H1 (cell line): ENCODE data around the gene CRABP2. TPM values are rescaled to one million over a fixed set of nuclear protein-coding genes. Genes with fewer than 3 reads are reported as not detected.

Experiments used
- CTCF ChIA-PET: fragments of 300-600 bp; sonication (Branson Sonifier 250); formaldehyde crosslinking; loops from one replicate; lab custom pipeline; 2021; ENCODE audit not compliant: partially characterized antibody; lab: Charles Lee
- POLR2A ChIA-PET: fragments of 300-600 bp; sonication (Branson Sonifier 250); formaldehyde crosslinking; loops from one replicate; lab custom pipeline; 2021; ENCODE audit warnings: inconsistent platforms; ENCODE audit not compliant: partially characterized antibody; lab: Charles Lee
- DNase-seq, 2 experiments: peaks; one replicate each; pipeline versions ENCODE4 v3.0.0 to v3.0.0-alpha.2; 2010 to 2022; ENCODE audit warnings: low spot score in 2 of 2, low read depth in 1 of 2, mixed read lengths in 1 of 2
- FAIRE-seq: peaks from 2 replicates; lab custom pipeline; 2011; peaks lifted over from hg19 to GRCh38; lab: Jason Lieb, UNC
- H2AFZ ChIP-seq: 2 replicates; pipeline ENCODE4 v1.8.1; 2012; ENCODE audit warnings: low read length, inconsistent platforms
- H2AK5ac ChIP-seq: 2 replicates; pipeline ENCODE4 v1.6.1; 2013; ENCODE audit warnings: low read depth, low read length
- H2BK120ac ChIP-seq: replicated peaks from 2 replicates; pipeline ENCODE3; 2013; ENCODE audit warnings: low read depth, low read length, inconsistent platforms
- H2BK12ac ChIP-seq: 2 replicates; pipeline ENCODE4 v1.6.1; 2013; ENCODE audit warnings: low read depth, low read length
- H2BK15ac ChIP-seq: 2 replicates; pipeline ENCODE4 v1.6.1; 2013; ENCODE audit warnings: low read length
- H2BK20ac ChIP-seq: 2 replicates; pipeline ENCODE4 v1.6.1; 2013; ENCODE audit warnings: low read length
- H2BK5ac ChIP-seq: 2 replicates; pipeline ENCODE4 v1.6.1; 2013; ENCODE audit warnings: low read depth, low read length
- H3K14ac ChIP-seq: 2 replicates; pipeline ENCODE4 v1.6.1; 2013; ENCODE audit warnings: inconsistent platforms; ENCODE audit not compliant: insufficient read length
- H3K18ac ChIP-seq: 2 replicates; pipeline ENCODE4 v1.6.1; 2013; ENCODE audit warnings: low read length; ENCODE audit errors: extremely low read depth
- H3K23ac ChIP-seq: 2 replicates; pipeline ENCODE4 v1.6.1; 2013; ENCODE audit warnings: inconsistent platforms; ENCODE audit not compliant: insufficient read length
- H3K23me2 ChIP-seq: 2 replicates; pipeline ENCODE4 v1.6.1; 2013; ENCODE audit warnings: low read depth, low read length
- H3K27ac ChIP-seq: 2 replicates; pipeline ENCODE4 v1.6.1; 2011; ENCODE audit warnings: low read depth, low read length, inconsistent platforms
- H3K27me3 ChIP-seq, 4 experiments: replicated peaks in 1 of 4; 1 replicate in 1 of 4; 2 replicates in 3 of 4; pipeline versions ENCODE4 v1.6.1 to v1.8.1; 2011 to 2013; ENCODE audit warnings: low read length in 3 of 4, mild to moderate bottlenecking in 3 of 4, inconsistent platforms in 2 of 4, mixed read lengths in 2 of 4, moderate library complexity in 1 of 4; ENCODE audit not compliant: control insufficient read depth in 3 of 4, insufficient read depth in 3 of 4; ENCODE audit errors: extremely low read depth in 1 of 4
- H3K36me3 ChIP-seq, 4 experiments: 2 replicates each; pipeline versions ENCODE4 v1.6.1 to v1.8.1; 2011 to 2013; ENCODE audit warnings: mild to moderate bottlenecking in 4 of 4, low read length in 3 of 4, moderate library complexity in 2 of 4, control low read depth in 1 of 4, inconsistent platforms in 1 of 4; ENCODE audit not compliant: insufficient read depth in 4 of 4, control insufficient read depth in 2 of 4
- H3K4ac ChIP-seq: replicated peaks from 2 replicates; pipeline ENCODE3; 2013; ENCODE audit warnings: low read length, low read depth, mixed read lengths, inconsistent platforms; ENCODE audit not compliant: insufficient read length
- H3K4me1 ChIP-seq, 4 experiments: replicated peaks in 1 of 4; 1 replicate in 1 of 4; 2 replicates in 3 of 4; pipeline versions ENCODE4 v1.6.1 to v1.8.1; 2011 to 2013; ENCODE audit warnings: low read length in 3 of 4, inconsistent platforms in 2 of 4, mixed read lengths in 1 of 4; ENCODE audit not compliant: insufficient read depth in 4 of 4, control insufficient read depth in 3 of 4
- H3K4me2 ChIP-seq, 2 experiments: 2 replicates each; pipeline versions ENCODE4 v1.6.1 to v1.8.1; 2011 to 2013; ENCODE audit warnings: low read depth in 2 of 2, low read length in 2 of 2, control low read depth in 1 of 2, inconsistent platforms in 1 of 2, mild to moderate bottlenecking in 1 of 2; ENCODE audit not compliant: insufficient read depth in 1 of 2
- H3K4me3 ChIP-seq, 4 experiments: fragments of 200-600, 300-600 bp in 1 of 4; sonication (generic), shearing (Covaris generic), sonication (Bioruptor Twin) in 1 of 4; 2 replicates each; pipeline versions ENCODE4 v1.5.1 to v1.8.1; 2011 to 2016; ENCODE audit warnings: low read length in 4 of 4, low read depth in 3 of 4, control low read depth in 2 of 4, inconsistent platforms in 2 of 4, mild to moderate bottlenecking in 2 of 4, mixed read lengths in 1 of 4, moderate library complexity in 1 of 4; ENCODE audit not compliant: insufficient read depth in 2 of 4; ENCODE audit errors: extremely low read depth in 1 of 4
- H3K56ac ChIP-seq: replicated peaks from 2 replicates; pipeline ENCODE3; 2013; ENCODE audit warnings: low read depth, mild to moderate bottlenecking, mixed read lengths, low read length, inconsistent platforms; ENCODE audit not compliant: insufficient read length
- H3K79me1 ChIP-seq: 2 replicates; pipeline ENCODE4 v1.6.1; 2013; ENCODE audit warnings: low read depth, low read length, control low read depth
- H3K79me2 ChIP-seq, 2 experiments: 2 replicates each; pipeline versions ENCODE4 v1.6.1 to v1.8.1; 2012 to 2013; ENCODE audit warnings: low read length in 2 of 2, mild to moderate bottlenecking in 2 of 2, inconsistent platforms in 1 of 2; ENCODE audit not compliant: insufficient read depth in 2 of 2, control insufficient read depth in 1 of 2
- H3K9ac ChIP-seq, 4 experiments: replicated peaks in 1 of 4; 1 replicate in 1 of 4; 2 replicates in 3 of 4; pipeline versions ENCODE4 v1.6.1 to v1.8.1; 2011 to 2013; ENCODE audit warnings: low read depth in 3 of 4, low read length in 3 of 4, control low read depth in 2 of 4, mild to moderate bottlenecking in 2 of 4, moderate library complexity in 2 of 4, inconsistent platforms in 1 of 4; ENCODE audit errors: extremely low read depth in 1 of 4
- H3K9me3 ChIP-seq, 2 experiments: 2 replicates each; pipeline versions ENCODE4 v1.6.1 to v1.8.1; 2012 to 2013; ENCODE audit warnings: mild to moderate bottlenecking in 2 of 2, moderate library complexity in 2 of 2, control low read depth in 1 of 2, inconsistent platforms in 1 of 2, low read depth in 1 of 2, low read length in 1 of 2, mixed read lengths in 1 of 2; ENCODE audit not compliant: insufficient read depth in 2 of 2
- H4K20me1 ChIP-seq, 2 experiments: replicated peaks in 1 of 2; 2 replicates each; pipeline versions ENCODE3 to v1.8.1; 2011 to 2013; ENCODE audit warnings: inconsistent platforms in 2 of 2, low read length in 2 of 2, mild to moderate bottlenecking in 1 of 2; ENCODE audit not compliant: insufficient read depth in 2 of 2, control insufficient read depth in 1 of 2
- H4K5ac ChIP-seq: 2 replicates; pipeline ENCODE4 v1.6.1; 2013; ENCODE audit warnings: low read length, low read depth, mixed read lengths, inconsistent platforms; ENCODE audit not compliant: insufficient read length
- H4K8ac ChIP-seq: 2 replicates; pipeline ENCODE4 v1.8.0; 2013; ENCODE audit warnings: mild to moderate bottlenecking, moderate library complexity, low read length, inconsistent platforms; ENCODE audit not compliant: insufficient read depth; ENCODE audit errors: extremely low read depth
- H4K91ac ChIP-seq: replicated peaks from 2 replicates; pipeline ENCODE3; 2013; ENCODE audit warnings: low read length, mixed read lengths, inconsistent platforms; ENCODE audit not compliant: insufficient read length
- ASH2L ChIP-seq: fragments of 200-600, 300-600 bp; sonication (generic); IDR thresholded peaks from one replicate; pipeline ENCODE4 v1.7.1; 2017; ENCODE audit warnings: low read length
- BACH1 ChIP-seq: IDR thresholded peaks from 2 replicates; pipeline ENCODE4 v1.6.1; 2012; ENCODE audit warnings: low read length, improper control_type of control experiment
- CBX8 ChIP-seq: fragments of 300-800, 300-1000 bp; sonication (generic); IDR thresholded peaks from 2 replicates; pipeline ENCODE4 v1.7.1; 2016; ENCODE audit warnings: low read depth, low read length, borderline replicate concordance
- CHD2 ChIP-seq: IDR thresholded peaks from 2 replicates; pipeline ENCODE4 v1.6.1; 2012; ENCODE audit warnings: low read length, improper control_type of control experiment
- E2F6 ChIP-seq: IDR thresholded peaks from 2 replicates; pipeline ENCODE4 v1.6.1; 2012; ENCODE audit warnings: inconsistent platforms
- GABPA ChIP-seq: IDR thresholded peaks from 2 replicates; pipeline ENCODE4 v1.6.1; 2011; ENCODE audit warnings: mild to moderate bottlenecking, low read length, moderate library complexity, borderline replicate concordance; ENCODE audit not compliant: insufficient read depth
- MAX ChIP-seq: IDR thresholded peaks from 2 replicates; pipeline ENCODE4 v1.6.1; 2012; ENCODE audit warnings: inconsistent platforms
- POLR2A ChIP-seq, 2 experiments: IDR thresholded peaks; 1 replicate in 1 of 2; 2 replicates in 1 of 2; pipeline ENCODE4 v1.6.1; 2011; ENCODE audit warnings: low read depth in 2 of 2, low read length in 2 of 2, mild to moderate bottlenecking in 2 of 2; ENCODE audit errors: control extremely low read depth in 1 of 2
- SIN3A ChIP-seq, 2 experiments: IDR thresholded peaks in 1 of 2; conservative IDR thresholded peaks in 1 of 2; 2 replicates each; pipeline ENCODE4 v1.6.1; 2011 to 2012; ENCODE audit warnings: low read length in 2 of 2, improper control_type of control experiment in 1 of 2, low read depth in 1 of 2, mild to moderate bottlenecking in 1 of 2
- WGBS, 2 experiments: shearing (Covaris generic) in 1 of 2; methylation state at CpG; one replicate each; pipeline versions ENCODE4 v1.1.6 to v1.1.7; 2013 to 2015; ENCODE audit warnings: low lambda C conversion rate in 2 of 2, mixed read lengths in 2 of 2, inconsistent platforms in 1 of 2, low coverage in 1 of 2, missing lambda C conversion rate in 1 of 2; ENCODE audit not compliant: insufficient replicate concordance in 2 of 2, insufficient coverage in 1 of 2, insufficient read length in 1 of 2; ENCODE audit errors: extremely low coverage in 1 of 2, missing lambda C conversion rate in 1 of 2; 5-methylcytosine and 5-hydroxymethylcytosine counted together
- polyA plus RNA-seq, 7 experiments: library from polyadenylated mRNA; depleted of rRNA in 3 of 7; stranded (reverse) in 5 of 7; unstranded in 2 of 7; fragments of >200 nt in 5 of 7; fragments of 200-250 nt in 2 of 7; gene quantifications; 1 replicate in 5 of 7; 2 replicates in 1 of 7; 4 replicates in 1 of 7; pipeline versions ENCODE4 v1.2.1 to v1.2.3, GENCODE V29; 2011 to 2013; ENCODE audit warnings: missing spikeins in 2 of 7, mixed read lengths in 2 of 7
- total RNA-seq: library from RNA; stranded (reverse); fragmentation: NEBNext Ultra II Directional; extraction: Animal tissue kit (Norgen Biotek cat#: 25700); gene quantifications from 2 replicates; pipeline ENCODE4 v1.2.1, GENCODE V29; 2021

CRABP2 gene
- total and polyA plus RNA-seq, 2 of the 8 experiments (the other 6 are each of a cell fraction or from before 2014, with no cell fraction given), result 69.2 to 119 TPM

- Histone ChIP-seq H3K4ac (no peak overlapping the region), H2BK15ac (0 out of 2 replicates have a peak overlapping the region, but pooled peaks have one; percentile 25), H2BK20ac (no peak overlapping the region), H3K36me3 (peaks cover 4 to 17% (median 9%) of the 10 kb centered on the region in 4 experiments; a peak in 7 of 8 replicates), H3K18ac (peak overlapping the region; percentile 86), H3K56ac (no peak overlapping the region), H3K27ac (no peak overlapping the region), H4K8ac (no peak overlapping the region), H3K27me3 (no peaks in the 10 kb centered on the region), H2BK5ac (peak overlapping the region; percentile 62), H3K79me1 (peaks cover 2% of the 10 kb centered on the region; the same call in 1 of the 2 replicates), H3K9me3 (no peaks in the 10 kb centered on the region), H3K23ac (no peak overlapping the region), H4K91ac (peak overlapping the region; percentile 86), H3K4me1 (peaks cover 8 to 66% (median 49%) of the 10 kb centered on the region in 4 experiments), H2AFZ (no peak overlapping the region), H3K79me2 (peaks cover 0 to 4% of the 10 kb centered on the region in 2 experiments; a peak in 1 of 4 replicates), H3K23me2 (peaks cover 2% of the 10 kb centered on the region; the same call in 1 of the 2 replicates), H2BK120ac (no peak overlapping the region), H3K4me3 (no peak overlapping the region), H2AK5ac (peak overlapping the region; percentile 99), H2BK12ac (peak overlapping the region; percentile 10), H3K4me2 (peak overlapping the region in 1 of 2 experiments; percentile 53; a peak in 2 of 4 replicates), H3K14ac (no peak overlapping the region), H4K20me1 (peaks cover 0 to 1% of the 10 kb centered on the region in 2 experiments), H3K9ac (no peak overlapping the region), H4K5ac (no peak overlapping the region)
- no peak for FAIRE-seq
- TF ChIP-seq E2F6 (no peak), SIN3A (conservative IDR thresholded peaks at IDR 0.05 in 1 of 2, IDR thresholded peaks at IDR 0.05 in 1 of 2; ENCODE audit: low read depth in 1 of 2, low read length in 2 of 2) (no peak), CBX8 (no peak), MAX (no peak), CHD2 (no peak), POLR2A (IDR thresholded peaks at IDR 0.05; ENCODE audit: control extremely low read depth in 1 of 2, low read depth in 2 of 2, low read length in 2 of 2) (no peak), BACH1 (no peak), GABPA (no peak), ASH2L (no peak)
- POLR2A ChIA-PET, result interaction anchor here (1.0 to 12.0 kb wide), 10 partner anchors 8 to 88 kb away, joined by 3 to 419 read pairs (median 4); partner anchors contain the start of genes NES and TTC24
- no peak for DNase-seq
- WGBS, 2 experiments, result 40% methylated on average over 3 of the region's 5 CpGs; no CpG with 5 or more reads in 1 of the 2 experiments
- CTCF ChIA-PET, result interaction anchor here (0.7 to 66.0 kb wide), 6 partner anchors 8 to 260 kb away, joined by 3 to 4284 read pairs (median 5); partner anchors contain the start of genes CRABP2, ISG20L2, METTL25B and NES
These were observed 37.8 kb downstream of the CRABP2 start for GRCh38 chr1:156667610-156667967.
